Colonic mucosa (tissue), 4 donors: ENCODE measurements around the gene KCNIP4. TPM values are rescaled to one million over a fixed set of nuclear protein-coding genes. Genes with fewer than 3 reads are reported as not detected.

Source experiments
- DNase-seq: peaks from one replicate; pipeline ENCODE4 v3.0.0-alpha.2; 2020
- H3K27ac ChIP-seq: fragments of 200-600 bp; one replicate; pipeline ENCODE4 v1.8.0; 2021
- H3K27me3 ChIP-seq: fragments of 200-600 bp; one replicate; pipeline ENCODE4 v1.8.0; 2021
- H3K36me3 ChIP-seq: fragments of 200-600 bp; one replicate; pipeline ENCODE4 v1.8.0; 2021
- H3K4me1 ChIP-seq: fragments of 200-600 bp; one replicate; pipeline ENCODE4 v1.8.0; 2021; ENCODE audit warnings: mild to moderate bottlenecking
- H3K4me3 ChIP-seq: fragments of 200-600 bp; one replicate; pipeline ENCODE4 v1.8.0; 2021
- H3K9ac ChIP-seq, 2 donors: one replicate each; pipeline ENCODE4 v1.7.0; 2013; ENCODE audit warnings: control low read depth in 2 of 2, low read depth in 2 of 2, low read length in 2 of 2
- H3K9me3 ChIP-seq: fragments of 200-600 bp; one replicate; pipeline ENCODE4 v1.8.0; 2021
- CTCF ChIP-seq: fragments of 200-600 bp; IDR thresholded peaks from one replicate; pipeline ENCODE4 v1.8.0; 2022; ENCODE audit warnings: antibody characterized with exemption, mild to moderate bottlenecking
- intact Hi-C: fragments of 100-400 bp; cut with DNase I; formaldehyde crosslinking; loops from one replicate; pipeline ENCODE4 v1.14.1; 2022
- total RNA-seq, 2 donors: library from RNA; stranded (reverse); fragmentation: NEBNext Ultra II Directional in 1 of 2; extraction: Animal tissue kit (Norgen Biotek cat#: 25700) in 1 of 2; gene quantifications; one replicate each; pipeline ENCODE4 v1.2.1, GENCODE V29; 2021
- donor health status: healthy.
- donor health status: DM: no; HTN: no; CAD: no.
- donor health status: DM: no; HTN: no; CAD: no.

KCNIP4 gene
- total RNA-seq, 2 donors from 2014 or later = 0.67 to 1.2 TPM

- Histone ChIP-seq H3K9ac (no peak overlapping the region), H3K27me3 (no peaks in the 10 kb centered on the region), H3K4me1 (no peaks in the 10 kb centered on the region), H3K27ac (no peak overlapping the region), H3K4me3 (no peak overlapping the region), H3K36me3 (no peaks in the 10 kb centered on the region), H3K9me3 (no peaks in the 10 kb centered on the region)
- TF ChIP-seq CTCF = no peak
- no peak for DNase-seq
- intact Hi-C loops = no loop called here
Observed at GRCh38 chr4:21678711-21679110, 269.9 kb downstream of the KCNIP4 start.

DNA sequence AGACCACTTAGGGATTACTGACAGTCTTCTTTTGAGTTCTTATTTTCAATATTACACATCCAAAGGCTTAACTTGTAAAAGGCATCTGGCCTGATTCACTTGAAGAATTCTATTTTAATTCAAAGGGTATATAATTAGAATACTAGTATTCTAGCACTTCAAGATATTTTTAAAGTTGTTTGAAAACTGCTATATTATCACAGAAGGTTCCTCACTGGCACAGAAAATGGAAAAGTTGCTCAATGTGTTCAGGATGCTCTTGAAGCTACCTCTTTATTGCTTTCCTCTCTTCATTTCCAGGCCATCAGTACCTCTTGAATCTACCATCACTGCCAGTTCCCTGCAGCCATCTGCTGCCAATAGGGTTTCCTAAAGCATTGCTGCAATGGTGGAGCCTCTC is 271.4 kb downstream of the KCNIP4 start:
- Histone ChIP-seq H3K9me3 (no peaks in the 10 kb centered on the region), H3K27ac (no peak overlapping the region), H3K36me3 (no peaks in the 10 kb centered on the region), H3K9ac (no peak overlapping the region), H3K4me1 (no peaks in the 10 kb centered on the region), H3K4me3 (no peak overlapping the region), H3K27me3 (no peaks in the 10 kb centered on the region)
- DNase-seq = no peak
- no peak for TF ChIP-seq CTCF
- intact Hi-C loops = no loop called here

DNA sequence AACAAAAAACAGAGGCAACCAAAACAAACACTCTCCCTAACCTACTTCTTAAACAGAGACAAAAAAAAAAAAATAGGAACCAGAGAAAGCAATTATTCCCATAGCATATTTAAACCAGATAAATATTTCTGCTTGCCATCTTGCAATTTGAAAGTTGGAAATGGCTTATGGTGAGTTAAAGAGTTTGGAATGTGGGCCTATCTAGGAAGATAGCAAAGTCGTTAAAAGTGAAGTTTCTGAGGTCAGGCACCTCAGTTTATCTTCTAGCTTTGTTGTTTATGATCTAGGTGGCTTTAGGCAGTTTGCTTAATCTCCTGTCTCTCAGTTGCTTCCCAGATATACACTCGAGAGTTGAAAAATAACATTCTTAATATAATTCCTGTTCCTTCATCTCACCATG is 284.2 kb downstream of the KCNIP4 start:
- Histone ChIP-seq H3K27me3 (no peaks in the 10 kb centered on the region), H3K9ac (no peak overlapping the region), H3K4me3 (no peak overlapping the region), H3K9me3 (no peaks in the 10 kb centered on the region), H3K36me3 (no peaks in the 10 kb centered on the region), H3K4me1 (no peaks in the 10 kb centered on the region), H3K27ac (no peak overlapping the region)
- intact Hi-C loops = no loop called here
- no peak for TF ChIP-seq CTCF
- no peak for DNase-seq

- no peaks in the 10 kb centered on the region for H3K4me1 ChIP-seq
- no peaks in the 10 kb centered on the region for H3K36me3 ChIP-seq
- H3K9ac ChIP-seq = no peak overlapping the region
- no peaks in the 10 kb centered on the region for H3K27me3 ChIP-seq
- intact Hi-C loops = no loop called here
- no peaks in the 10 kb centered on the region for H3K9me3 ChIP-seq
- DNase-seq = no peak
- no peak for TF ChIP-seq CTCF
- no peak overlapping the region for H3K27ac ChIP-seq
- H3K4me3 ChIP-seq = no peak overlapping the region
Observed at GRCh38 chr4:21656832-21657231, 291.7 kb downstream of the KCNIP4 start.

- Histone ChIP-seq H3K27ac (no peak overlapping the region), H3K9me3 (no peaks in the 10 kb centered on the region), H3K4me1 (no peaks in the 10 kb centered on the region), H3K27me3 (no peaks in the 10 kb centered on the region), H3K4me3 (no peak overlapping the region), H3K36me3 (no peaks in the 10 kb centered on the region), H3K9ac (no peak overlapping the region)
- TF ChIP-seq CTCF = no peak
- intact Hi-C loops = no loop called here
- no peak for DNase-seq
Observed at GRCh38 chr4:21655031-21655430, 293.5 kb downstream of the KCNIP4 start.
